ENCODE data around the gene GPD2. TPM values are rescaled to one million over a fixed set of nuclear protein-coding genes. Genes with fewer than 3 reads are reported as not detected.

Gene GPD2
- total RNA-seq, 2 donors from 2014 or later: 14.9 to 29.1 TPM

GRCh38 chr2:156459720-156460119 lies 23.5 kb downstream of the GPD2 start:
- no peak for DNase-seq (ENCODE audit: low spot score)
- no peaks in the 10 kb centered on the region for H3K9me3 ChIP-seq
- peaks cover 0 to 26% of the 10 kb centered on the region in 2 donors for H3K4me1 ChIP-seq
- no peak for TF ChIP-seq CTCF (IDR thresholded peaks at IDR 0.05)
- no peaks in the 10 kb centered on the region for H3K36me3 ChIP-seq
- peak overlapping the region in 1 of 2 donors; percentile 30 for H3K27ac ChIP-seq
- no peaks in the 10 kb centered on the region for H3K27me3 ChIP-seq
- no peak overlapping the region for H3K4me3 ChIP-seq

- no peak for DNase-seq (ENCODE audit: low spot score)
- no peaks in the 10 kb centered on the region for H3K9me3 ChIP-seq
- H3K4me3 ChIP-seq: no peak overlapping the region
- no peak for TF ChIP-seq CTCF (IDR thresholded peaks at IDR 0.05)
- no peak overlapping the region for H3K27ac ChIP-seq
- no peaks in the 10 kb centered on the region for H3K36me3 ChIP-seq
- H3K4me1 ChIP-seq: peaks cover 0 to 33% of the 10 kb centered on the region in 2 donors
- no peaks in the 10 kb centered on the region for H3K27me3 ChIP-seq
Observed at GRCh38 chr2:156464106-156464505, 27.9 kb downstream of the GPD2 start.

- Histone ChIP-seq H3K27me3 (no peaks in the 10 kb centered on the region), H3K27ac (no peak overlapping the region), H3K4me1 (peaks cover 0 to 28% of the 10 kb centered on the region in 2 donors), H3K36me3 (no peaks in the 10 kb centered on the region), H3K4me3 (no peak overlapping the region), H3K9me3 (no peaks in the 10 kb centered on the region)
- no peak for TF ChIP-seq CTCF (IDR thresholded peaks at IDR 0.05)
- DNase-seq (ENCODE audit: low spot score): no peak
Observed at GRCh38 chr2:156465573-156465972, 29.4 kb downstream of the GPD2 start.

GRCh38 chr2:156466739-156467405 lies 30.7 kb downstream of the GPD2 start:
- H3K27ac ChIP-seq: peak overlapping the region; percentile 31 to 52
- peaks cover 0 to 38% of the 10 kb centered on the region in 2 donors for H3K4me1 ChIP-seq
- DNase-seq (ENCODE audit: low spot score): peak; percentile 62
- peak overlapping the region in 1 of 2 donors; percentile 14 for H3K4me3 ChIP-seq
- H3K9me3 ChIP-seq: no peaks in the 10 kb centered on the region
- H3K27me3 ChIP-seq: no peaks in the 10 kb centered on the region
- TF ChIP-seq CTCF (IDR thresholded peaks at IDR 0.05): no peak
- H3K36me3 ChIP-seq: no peaks in the 10 kb centered on the region

- Histone ChIP-seq H3K4me1 (peaks cover 0 to 38% of the 10 kb centered on the region in 2 donors), H3K36me3 (no peaks in the 10 kb centered on the region), H3K27ac (no peak overlapping the region), H3K4me3 (no peak overlapping the region), H3K27me3 (no peaks in the 10 kb centered on the region), H3K9me3 (no peaks in the 10 kb centered on the region)
- TF ChIP-seq CTCF (IDR thresholded peaks at IDR 0.05): no peak
- DNase-seq (ENCODE audit: low spot score): no peak
Observed at GRCh38 chr2:156470975-156471583, 34.9 kb downstream of the GPD2 start.
